Endothelial cell of umbilical vein (primary cell): ENCODE results near the gene PPA2. TPM values are rescaled to one million over a fixed set of nuclear protein-coding genes. Genes with fewer than 3 reads are reported as not detected.
A peak's percentile ranks its signal among the peaks of the same experiment; 100 is the strongest.

Source experiments
- BruUV-seq: library from RNA; stranded (reverse); fragments of 400-500 nt; replicated peaks from 2 replicates; lab custom pipeline; 2021; lab: Mats Ljungman, UMichigan
- CTCF ChIA-PET: fragments of 300-600, 350-600 bp; sonication (Branson Sonifier 250); formaldehyde crosslinking; loops from one replicate; lab custom pipeline; 2021; ENCODE audit warnings: antibody characterized with exemption, inconsistent platforms; lab: Charles Lee
- POLR2A ChIA-PET: fragments of 300-600, 350-600 bp; sonication (Branson Sonifier 250); formaldehyde crosslinking; loops from one replicate; lab custom pipeline; 2021; ENCODE audit warnings: antibody characterized with exemption, inconsistent platforms; lab: Charles Lee
- DNase-seq: peaks from one replicate; pipeline ENCODE4 v3.0.0-alpha.2; 2011; ENCODE audit warnings: low read depth, low spot score
- FAIRE-seq: peaks from 2 replicates; lab custom pipeline; 2011; peaks lifted over from hg19 to GRCh38; lab: Jason Lieb, UNC
- H2AFZ ChIP-seq: 2 replicates; pipeline ENCODE4 v1.6.0; 2012; ENCODE audit warnings: low read depth, low read length, control low read depth, inconsistent platforms
- H3K27ac ChIP-seq: 2 replicates; pipeline ENCODE4 v1.5.1; 2011; ENCODE audit warnings: low read depth, mild to moderate bottlenecking, control low read depth, low read length, moderate library complexity; ENCODE audit not compliant: insufficient read depth
- H3K27me3 ChIP-seq, 2 experiments: 2 replicates each; pipeline versions ENCODE4 v1.6.0 to v1.6.1; 2011; ENCODE audit warnings: low read length in 2 of 2, mixed read lengths in 1 of 2; ENCODE audit not compliant: control insufficient read depth in 2 of 2, insufficient read depth in 2 of 2
- H3K36me3 ChIP-seq, 2 experiments: 2 replicates in 1 of 2; 3 replicates in 1 of 2; pipeline ENCODE4 v1.5.1; 2011; ENCODE audit warnings: low read length in 2 of 2, mild to moderate bottlenecking in 1 of 2, moderate library complexity in 1 of 2; ENCODE audit not compliant: control insufficient read depth in 2 of 2, insufficient read depth in 2 of 2; ENCODE audit errors: extremely low read depth in 1 of 2
- H3K4me1 ChIP-seq: 3 replicates; pipeline ENCODE4 v1.5.1; 2011; ENCODE audit warnings: mild to moderate bottlenecking, low read length; ENCODE audit not compliant: control insufficient read depth, insufficient read depth; ENCODE audit errors: extremely low read depth
- H3K4me2 ChIP-seq: 2 replicates; pipeline ENCODE4 v1.6.1; 2011; ENCODE audit warnings: low read length, control low read depth, mixed read lengths; ENCODE audit not compliant: insufficient read depth
- H3K4me3 ChIP-seq, 3 experiments: fragments of 200-600 bp in 1 of 3; sonication (generic), shearing (Covaris generic) in 1 of 3; replicated peaks in 1 of 3; 2 replicates each; pipeline ENCODE4 v1.5.1; 2011 to 2016; ENCODE audit warnings: control low read depth in 3 of 3, low read length in 3 of 3, mild to moderate bottlenecking in 2 of 3, inconsistent platforms in 1 of 3, low read depth in 1 of 3, moderate library complexity in 1 of 3; ENCODE audit not compliant: insufficient read depth in 1 of 3
- H3K79me2 ChIP-seq: 2 replicates; pipeline ENCODE4 v1.6.0; 2012; ENCODE audit warnings: low read length, inconsistent platforms; ENCODE audit not compliant: control insufficient read depth, insufficient read depth
- H3K9ac ChIP-seq: replicated peaks from 2 replicates; pipeline ENCODE3; 2011; ENCODE audit warnings: low read length, control low read depth; ENCODE audit not compliant: insufficient read depth; ENCODE audit errors: extremely low read depth
- H3K9me1 ChIP-seq: replicated peaks from 3 replicates; pipeline ENCODE4 v1.6.0; 2011; ENCODE audit warnings: mild to moderate bottlenecking, low read length; ENCODE audit not compliant: control insufficient read depth, insufficient read depth; ENCODE audit errors: extremely low read depth
- H3K9me3 ChIP-seq: replicated peaks from 2 replicates; pipeline ENCODE4 v1.5.1; 2012; ENCODE audit warnings: low read length, inconsistent platforms; ENCODE audit not compliant: control insufficient read depth, insufficient read depth
- H4K20me1 ChIP-seq: replicated peaks from 2 replicates; pipeline ENCODE3; 2011; ENCODE audit warnings: mild to moderate bottlenecking, low read length; ENCODE audit not compliant: control insufficient read depth, insufficient read depth; ENCODE audit errors: extremely low read depth
- CTCF ChIP-seq, 2 donors: IDR thresholded peaks; 1 replicate in 1 of 2; 2 replicates in 1 of 2; pipeline ENCODE4 v1.5.1; 2011; ENCODE audit warnings: low read length in 2 of 2, mild to moderate bottlenecking in 2 of 2, moderate library complexity in 2 of 2, control low read depth in 1 of 2, inconsistent platforms in 1 of 2, low read depth in 1 of 2; ENCODE audit not compliant: insufficient read depth in 1 of 2; ENCODE audit errors: extremely low read depth in 1 of 2
- EZH2 ChIP-seq: IDR thresholded peaks from 2 replicates; pipeline ENCODE4 v1.6.1; 2012; ENCODE audit warnings: borderline replicate concordance, low read depth, mild to moderate bottlenecking, moderate library complexity, low read length, inconsistent platforms; ENCODE audit not compliant: severe bottlenecking
- FOS ChIP-seq: IDR thresholded peaks from 2 replicates; pipeline ENCODE4 v1.6.1; 2011; ENCODE audit warnings: mild to moderate bottlenecking, low read length, moderate library complexity, borderline replicate concordance; ENCODE audit not compliant: insufficient read depth
- GATA2 ChIP-seq: IDR thresholded peaks from 2 replicates; pipeline ENCODE4 v1.7.0; 2011; ENCODE audit warnings: low read depth, mild to moderate bottlenecking, moderate library complexity, mixed read lengths, low read length; ENCODE audit not compliant: insufficient read length, insufficient read depth
- JUN ChIP-seq: IDR thresholded peaks from 2 replicates; pipeline ENCODE4 v1.6.1; 2011; ENCODE audit warnings: borderline replicate concordance, low read depth; ENCODE audit not compliant: insufficient read length, insufficient read depth
- MAX ChIP-seq: IDR thresholded peaks from 2 replicates; pipeline ENCODE4 v1.6.1; 2011; ENCODE audit not compliant: insufficient read depth, insufficient read length
- MYC ChIP-seq: IDR thresholded peaks from one replicate; pipeline ENCODE4 v1.6.1; 2011; ENCODE audit warnings: mild to moderate bottlenecking, low read depth, low read length
- POLR2A ChIP-seq: IDR thresholded peaks from 2 replicates; pipeline ENCODE4 v1.6.1; 2012; ENCODE audit warnings: low read depth, mild to moderate bottlenecking, control low read depth, low read length
- POLR2AphosphoS5 ChIP-seq: IDR thresholded peaks from 2 replicates; pipeline ENCODE4 v1.6.1; 2012; ENCODE audit warnings: low read depth, mild to moderate bottlenecking, control low read depth, low read length, moderate library complexity; ENCODE audit not compliant: insufficient read depth
- dilution Hi-C: fragments of 300-500 bp; cut with MboI; formaldehyde crosslinking; loops from one replicate; pipeline ENCODE4 v1.15.0; 2019; ENCODE audit warnings: low sequenced_read_pairs; ENCODE audit not compliant: extremely low pct_ligation_motif_present
- intact Hi-C: fragments of 100-400 bp; cut with micrococcal nuclease; formaldehyde crosslinking; loops from one replicate; pipeline ENCODE4 v1.10.0; 2022
- polyA plus RNA-seq, 4 experiments: library from polyadenylated mRNA; depleted of rRNA in 3 of 4; stranded (reverse) in 3 of 4; unstranded in 1 of 4; fragments of >200 nt; gene quantifications; 2 replicates each; pipeline versions ENCODE4 v1.2.1 to v1.2.3, GENCODE V29; 2011 to 2012; ENCODE audit warnings: missing spikeins in 1 of 4
- total RNA-seq: library from RNA; stranded (reverse); gene quantifications from 2 replicates; pipeline ENCODE4 v1.2.3, GENCODE V29; 2021

Gene PPA2
- total and polyA plus RNA-seq, 2 donors (not counting 3 experiments of a cell fraction or from before 2014, with no cell fraction given): 30.4 to 58.7 TPM

GRCh38 chr4:105471566-105472176, 2.2 kb downstream of the PPA2 start:
- Histone ChIP-seq H3K4me3 (peak overlapping the region in 1 of 3 experiments; percentile 35), H3K4me1 (peaks cover 18% of the 10 kb centered on the region), H3K36me3 (peaks cover 0 to 3% of the 10 kb centered on the region in 2 experiments), H3K27me3 (no peaks in the 10 kb centered on the region), H3K9ac (peak overlapping the region; percentile 10), H3K27ac (no peak overlapping the region), H2AFZ (peak overlapping the region; percentile 14), H3K79me2 (peaks cover 45% of the 10 kb centered on the region), H3K9me3 (no peaks in the 10 kb centered on the region), H4K20me1 (no peaks in the 10 kb centered on the region), H3K9me1 (no peaks in the 10 kb centered on the region), H3K4me2 (peak overlapping the region; percentile 41)
- dilution Hi-C loops (no loop called here), intact Hi-C loops (loop anchor here (1.0 to 10.0 kb wide), 3 partner anchors 243 to 537 kb away; no protein-coding TSS in a partner anchor)
- FAIRE-seq: peak; percentile 72
- peak; percentile 81 for DNase-seq
- POLR2A ChIA-PET: no interaction called here
- no TSS peak for BruUV-seq
- CTCF ChIA-PET: interaction anchor here (1.0 to 4.2 kb wide), 6 partner anchors 20 to 334 kb away, joined by 3 to 33 read pairs (median 5); partner anchors contain the start of gene TET2
- no peak for TF ChIP-seq FOS
- TF ChIP-seq CTCF (IDR thresholded peaks at IDR 0.05; ENCODE audit: extremely low read depth in 1 of 2, insufficient read depth in 1 of 2, low read depth in 1 of 2, low read length in 2 of 2): peak; percentile 57 to 70

GRCh38 chr4:105470766-105471165, 3.1 kb downstream of the PPA2 start:
- DNase-seq (no peak), FAIRE-seq (no peak)
- intact Hi-C loops: loop anchor here (1.0 to 10.0 kb wide), 2 partner anchors 329 to 536 kb away; no protein-coding TSS in a partner anchor
- H3K79me2 ChIP-seq: peaks cover 45% of the 10 kb centered on the region
- dilution Hi-C loops: no loop called here
- H3K9ac ChIP-seq: no peak overlapping the region
- BruUV-seq: no TSS peak
- no peak overlapping the region for H3K27ac ChIP-seq
- ChIA-PET CTCF (interaction anchor here (4.2 kb wide), 1 partner anchor 330 kb away, joined by 33 read pairs; no protein-coding TSS in a partner anchor), POLR2A (no interaction called here)
- H3K4me1 ChIP-seq: peaks cover 18% of the 10 kb centered on the region
- no peaks in the 10 kb centered on the region for H3K9me3 ChIP-seq
- H3K4me3 ChIP-seq: no peak overlapping the region
- no peaks in the 10 kb centered on the region for H3K27me3 ChIP-seq
- TF ChIP-seq EZH2 (no peak), GATA2 (no peak), CTCF (IDR thresholded peaks at IDR 0.05; ENCODE audit: extremely low read depth in 1 of 2, insufficient read depth in 1 of 2, low read depth in 1 of 2, low read length in 2 of 2) (no peak), POLR2A (no peak), POLR2AphosphoS5 (no peak), JUN (no peak), MYC (no peak), MAX (no peak), FOS (no peak)
- peaks cover 0 to 4% of the 10 kb centered on the region in 2 experiments for H3K36me3 ChIP-seq
- H3K4me2 ChIP-seq: no peak overlapping the region
- no peaks in the 10 kb centered on the region for H4K20me1 ChIP-seq
- H2AFZ ChIP-seq: no peak overlapping the region
- no peaks in the 10 kb centered on the region for H3K9me1 ChIP-seq
